HG02884 (cell line): Measurements from ENCODE around the gene CDCA7L.
"Not testable (repeated sequence)": the region's sequence is repeated elsewhere in the genome, so short reads cannot be mapped to it uniquely, and the experiment has no call there.

Source experiments
- ATAC-seq: cut with Tn5 transposase; IDR thresholded peaks from one replicate; pipeline ENCODE4 v1.9.1; 2021; ENCODE audit warnings: mild to moderate bottlenecking, moderate library complexity; ENCODE audit not compliant: unreplicated experiment

CDCA7L gene

GRCh38 chr7:21944616-21945453 lies 864 bp downstream of the CDCA7L start:
- ATAC-seq: no peak

- no peak for ATAC-seq
These were observed 2.3 kb downstream of the CDCA7L start for GRCh38 chr7:21943436-21943835.

GRCh38 chr7:21942955-21943354 lies 2.7 kb downstream of the CDCA7L start:
- no peak for ATAC-seq

- ATAC-seq: no peak
These were observed 4.0 kb downstream of the CDCA7L start for GRCh38 chr7:21941611-21942141.

GRCh38 chr7:21939858-21940372 lies 5.8 kb downstream of the CDCA7L start:
- no peak for ATAC-seq

- ATAC-seq: peak; percentile 82
These were observed 6.4 kb downstream of the CDCA7L start for GRCh38 chr7:21939136-21939857.

GRCh38 chr7:21938463-21938862 lies 7.2 kb downstream of the CDCA7L start:
- ATAC-seq: no peak

GRCh38 chr7:21934808-21935207 lies 10.9 kb downstream of the CDCA7L start:
- no peak for ATAC-seq

- not testable (repeated sequence) for ATAC-seq
These were observed 12.4 kb downstream of the CDCA7L start for GRCh38 chr7:21933293-21933692.

- no peak for ATAC-seq
These were observed 18.0 kb downstream of the CDCA7L start for GRCh38 chr7:21927693-21928092.

GRCh38 chr7:21926448-21926847 lies 19.3 kb downstream of the CDCA7L start:
- ATAC-seq: no peak

GRCh38 chr7:21923658-21924057 lies 22.0 kb downstream of the CDCA7L start:
- no peak for ATAC-seq

GRCh38 chr7:21922605-21923004 lies 23.1 kb downstream of the CDCA7L start:
- ATAC-seq: no peak

- ATAC-seq: no peak
These were observed 24.8 kb downstream of the CDCA7L start for GRCh38 chr7:21920936-21921335.

GRCh38 chr7:21918216-21918615 lies 27.5 kb downstream of the CDCA7L start:
- ATAC-seq: no peak

GRCh38 chr7:21916629-21917028 lies 29.1 kb downstream of the CDCA7L start:
- no peak for ATAC-seq

GRCh38 chr7:21916176-21916575 lies 29.5 kb downstream of the CDCA7L start:
- ATAC-seq: no peak

- no peak for ATAC-seq
These were observed 30.6 kb downstream of the CDCA7L start for GRCh38 chr7:21915140-21915539.

- no peak for ATAC-seq
These were observed 31.0 kb downstream of the CDCA7L start for GRCh38 chr7:21914671-21915070.

- no peak for ATAC-seq
These were observed 32.5 kb downstream of the CDCA7L start for GRCh38 chr7:21912931-21913780.

- no peak for ATAC-seq
These were observed 33.4 kb downstream of the CDCA7L start for GRCh38 chr7:21912305-21912704.
